Measurements from ENCODE around the gene CYP4F11.

Gene CYP4F11

GRCh38 chr19:15936173-15936572, 1.8 kb upstream of the CYP4F11 start:
- TF ChIP-seq CTCF (IDR thresholded peaks at IDR 0.05) = no peak

GRCh38 chr19:15935167-15935702, 906 bp upstream of the CYP4F11 start:
- TF ChIP-seq CTCF (IDR thresholded peaks at IDR 0.05) = no peak

GRCh38 chr19:15928321-15928720, 6.0 kb downstream of the CYP4F11 start:
- no peak for TF ChIP-seq CTCF (IDR thresholded peaks at IDR 0.05)

- no peak for TF ChIP-seq CTCF (IDR thresholded peaks at IDR 0.05)
Measured at GRCh38 chr19:15926484-15926883, 7.8 kb downstream of the CYP4F11 start.

GRCh38 chr19:15923702-15924101, 10.6 kb downstream of the CYP4F11 start:
- TF ChIP-seq CTCF (IDR thresholded peaks at IDR 0.05) = no peak

GRCh38 chr19:15922021-15922420, 12.3 kb downstream of the CYP4F11 start:
- no peak for TF ChIP-seq CTCF (IDR thresholded peaks at IDR 0.05)

GRCh38 chr19:15919243-15919642, 15.1 kb downstream of the CYP4F11 start:
- TF ChIP-seq CTCF (IDR thresholded peaks at IDR 0.05) = no peak

- TF ChIP-seq CTCF (IDR thresholded peaks at IDR 0.05) = no peak
Measured at GRCh38 chr19:15915109-15915508, 19.2 kb downstream of the CYP4F11 start.

All from LNCAP (cell line).